ENCODE data around the gene ATP2A2. TPM values are rescaled to one million over a fixed set of nuclear protein-coding genes. Genes with fewer than 3 reads are reported as not detected.

Gene ATP2A2
- total RNA-seq, 1 donor, result 71.7 TPM

DNA sequence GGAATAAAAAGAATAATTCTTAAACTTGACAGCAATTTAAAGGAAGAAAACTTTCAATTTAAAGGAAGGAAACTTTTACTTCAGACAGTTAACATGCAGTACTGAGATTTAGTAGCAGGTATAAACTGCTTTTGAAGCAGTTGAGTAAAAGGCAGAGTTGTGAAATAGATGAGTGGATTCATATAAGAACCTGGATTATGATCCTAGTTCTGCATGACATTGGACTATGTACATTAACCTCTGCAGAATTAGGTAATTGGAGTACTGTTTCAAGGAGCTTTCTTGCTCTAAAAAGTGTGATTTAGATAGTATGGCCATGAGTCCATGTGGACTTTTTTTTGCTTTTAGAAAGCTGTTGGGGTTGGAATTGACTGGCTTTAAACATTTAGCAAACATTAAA lies 29.7 kb downstream of the ATP2A2 start:
- no peaks in the 10 kb centered on the region for H3K27me3 ChIP-seq (ENCODE audit: insufficient read depth, low read length)

DNA sequence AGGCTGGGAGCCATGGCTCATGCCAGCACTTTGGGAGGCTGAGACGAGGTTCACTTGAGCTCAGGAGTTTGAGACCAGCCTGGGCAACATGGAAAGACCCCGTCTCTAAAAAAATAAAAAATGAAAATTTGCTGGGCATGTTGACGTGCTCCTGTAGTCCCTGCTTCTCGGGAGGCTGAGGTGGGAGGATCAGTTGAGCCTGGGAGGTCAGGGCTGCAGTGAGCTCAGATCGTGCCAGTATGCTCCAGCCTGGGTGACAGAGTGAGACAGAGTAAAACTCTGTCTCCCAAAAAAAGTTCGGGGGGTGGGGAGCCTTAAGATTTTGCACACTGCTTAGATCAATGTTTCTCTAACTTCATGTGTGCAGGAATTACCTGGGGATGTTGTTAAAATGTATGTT lies 30.9 kb downstream of the ATP2A2 start:
- H3K4me1 ChIP-seq (ENCODE audit: insufficient read depth, low read length), result peaks cover 48% of the 10 kb centered on the region
- H3K27me3 ChIP-seq (ENCODE audit: insufficient read depth, low read length), result no peaks in the 10 kb centered on the region
- no peak overlapping the region for H3K4me3 ChIP-seq (ENCODE audit: low read length)
- H3K9me3 ChIP-seq (ENCODE audit: low read depth, low read length), result no peaks in the 10 kb centered on the region

More for the DNA sequence above, 29.7 kb downstream of the ATP2A2 start:
- Histone ChIP-seq H3K9me3 (ENCODE audit: low read depth, low read length) (no peaks in the 10 kb centered on the region), H3K4me3 (ENCODE audit: low read length) (no peak overlapping the region), H3K4me1 (ENCODE audit: insufficient read depth, low read length) (peaks cover 39% of the 10 kb centered on the region)

DNA sequence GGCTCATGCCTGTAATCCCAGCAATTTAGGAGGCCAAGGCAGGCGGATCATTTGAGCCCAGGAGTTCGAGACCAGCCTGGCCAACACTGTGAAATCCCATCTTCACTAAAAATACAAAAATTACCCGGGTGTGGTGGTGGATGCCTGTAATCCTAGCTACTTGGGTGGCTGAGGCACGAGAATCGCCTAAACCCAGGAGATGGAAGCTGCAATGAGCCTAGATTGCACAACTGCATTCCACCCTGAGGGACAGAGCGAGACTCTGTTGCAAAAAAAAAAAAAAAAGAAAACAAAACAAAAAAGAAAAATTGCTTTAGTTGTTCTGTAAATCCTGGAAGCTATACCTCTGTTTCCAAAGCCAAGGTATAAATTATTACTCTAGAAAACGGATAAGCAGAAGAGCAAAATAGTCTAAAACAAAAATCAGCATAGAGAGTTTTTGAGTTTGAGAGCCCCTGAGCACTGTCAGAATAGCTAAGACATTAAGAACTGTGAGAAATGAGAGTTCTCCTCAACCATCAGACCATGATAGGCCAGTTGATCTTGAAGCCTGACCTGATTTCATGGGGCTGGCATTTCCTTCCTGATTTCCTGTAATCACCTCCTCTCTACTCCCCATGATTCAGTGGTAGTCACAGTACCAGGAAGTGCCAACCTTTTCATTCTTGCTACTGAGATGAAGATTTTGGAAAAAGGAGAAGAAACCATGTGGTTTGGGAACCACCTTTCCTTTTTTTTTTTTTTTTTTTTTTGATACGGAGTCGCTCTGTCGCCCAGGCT lies 31.7 kb downstream of the ATP2A2 start:
- Histone ChIP-seq H3K9me3 (ENCODE audit: low read depth, low read length) (no peaks in the 10 kb centered on the region), H3K27me3 (ENCODE audit: insufficient read depth, low read length) (no peaks in the 10 kb centered on the region), H3K4me1 (ENCODE audit: insufficient read depth, low read length) (peaks cover 49% of the 10 kb centered on the region), H3K4me3 (ENCODE audit: low read length) (no peak overlapping the region)

DNA sequence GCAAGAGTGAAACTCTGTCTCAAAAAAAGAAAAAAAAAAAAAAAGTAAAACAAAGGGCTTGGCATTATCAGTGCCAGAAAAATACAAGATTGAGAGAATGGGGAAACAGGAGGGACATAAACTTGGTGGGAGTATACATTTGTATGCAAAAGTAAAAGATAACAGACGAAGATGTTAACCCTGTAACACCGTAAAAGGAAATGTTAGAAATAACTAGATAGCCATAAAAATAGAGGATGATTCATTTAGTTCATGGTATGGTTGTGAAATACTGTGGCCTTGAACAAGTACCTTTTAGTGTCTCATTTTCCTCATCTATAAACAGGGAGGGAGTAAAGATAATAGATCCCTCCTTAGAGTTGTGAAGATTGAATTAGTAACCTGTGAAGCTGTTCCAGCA lies 33.3 kb downstream of the ATP2A2 start:
- Histone ChIP-seq H3K4me3 (ENCODE audit: low read length) (no peak overlapping the region), H3K27me3 (ENCODE audit: insufficient read depth, low read length) (no peaks in the 10 kb centered on the region), H3K4me1 (ENCODE audit: insufficient read depth, low read length) (peaks cover 49% of the 10 kb centered on the region), H3K9me3 (ENCODE audit: low read depth, low read length) (no peaks in the 10 kb centered on the region)

DNA sequence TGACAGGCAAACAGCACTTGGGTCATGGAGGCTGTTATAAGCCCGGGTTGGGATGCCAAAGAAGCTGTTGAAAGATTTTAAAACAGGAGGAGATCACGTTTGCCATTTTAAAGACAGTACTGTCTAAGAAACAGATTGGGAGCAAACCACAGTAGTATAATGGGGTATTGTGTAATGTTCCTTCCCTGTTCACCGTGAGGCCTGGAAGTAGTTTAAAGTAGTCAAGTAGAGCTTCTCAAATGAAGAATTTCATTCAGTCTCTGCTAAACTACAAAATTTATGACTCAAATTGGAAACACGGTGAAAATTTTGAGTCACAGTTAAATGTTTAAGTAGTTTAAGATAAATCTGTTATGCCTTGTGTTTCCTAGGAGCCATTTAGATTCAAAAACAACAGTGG lies 35.8 kb downstream of the ATP2A2 start:
- no peaks in the 10 kb centered on the region for H3K27me3 ChIP-seq (ENCODE audit: insufficient read depth, low read length)
- no peak overlapping the region for H3K4me3 ChIP-seq (ENCODE audit: low read length)
- peaks cover 46% of the 10 kb centered on the region for H3K4me1 ChIP-seq (ENCODE audit: insufficient read depth, low read length)
- no peaks in the 10 kb centered on the region for H3K9me3 ChIP-seq (ENCODE audit: low read depth, low read length)

DNA sequence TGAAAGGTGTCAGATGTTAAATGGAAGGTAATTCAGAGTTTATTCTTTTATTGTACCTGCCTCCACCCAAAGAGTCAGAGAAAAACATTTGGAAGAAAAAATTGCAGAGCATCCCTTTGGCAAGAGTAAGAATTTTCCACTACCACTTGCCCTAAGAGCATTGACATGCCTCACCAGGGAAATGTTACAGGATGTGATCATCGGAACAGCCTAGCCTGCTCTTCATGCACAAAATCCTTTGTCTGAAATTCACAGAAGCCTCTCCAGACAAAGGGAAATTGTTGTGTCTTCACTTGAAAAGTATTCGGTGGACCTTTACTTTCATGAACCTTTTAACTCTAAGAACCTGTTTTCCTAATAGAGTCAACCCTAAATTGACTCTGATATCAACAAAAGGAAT lies 36.9 kb downstream of the ATP2A2 start:
- Histone ChIP-seq H3K27me3 (ENCODE audit: insufficient read depth, low read length) (no peaks in the 10 kb centered on the region), H3K4me3 (ENCODE audit: low read length) (no peak overlapping the region), H3K4me1 (ENCODE audit: insufficient read depth, low read length) (peaks cover 35% of the 10 kb centered on the region)

DNA sequence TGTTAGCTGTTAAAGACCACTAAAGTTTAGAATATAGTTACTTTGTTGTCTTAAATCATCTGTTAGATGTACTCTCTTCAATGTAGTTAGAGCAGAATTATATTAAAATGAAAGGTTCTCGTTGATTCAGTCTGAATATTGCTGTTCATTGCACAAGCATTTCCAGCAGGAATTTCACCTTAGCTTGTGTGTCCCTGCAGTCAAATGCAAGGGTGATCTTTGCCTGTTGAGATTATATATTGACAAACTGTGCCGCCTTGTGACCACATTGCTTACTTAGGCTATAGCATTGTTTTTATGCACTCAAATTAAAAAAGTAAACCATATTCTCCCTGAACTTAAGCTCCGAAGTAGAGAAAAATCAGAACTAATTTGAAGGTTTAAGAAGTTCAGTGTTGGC lies 39.5 kb downstream of the ATP2A2 start:
- no peaks in the 10 kb centered on the region for H3K9me3 ChIP-seq (ENCODE audit: low read depth, low read length)
- no peaks in the 10 kb centered on the region for H3K27me3 ChIP-seq (ENCODE audit: insufficient read depth, low read length)
- H3K4me3 ChIP-seq (ENCODE audit: low read length), result no peak overlapping the region
- peaks cover 20% of the 10 kb centered on the region for H3K4me1 ChIP-seq (ENCODE audit: insufficient read depth, low read length)

More for the DNA sequence above, 36.9 kb downstream of the ATP2A2 start:
- no peaks in the 10 kb centered on the region for H3K9me3 ChIP-seq (ENCODE audit: low read depth, low read length)

DNA sequence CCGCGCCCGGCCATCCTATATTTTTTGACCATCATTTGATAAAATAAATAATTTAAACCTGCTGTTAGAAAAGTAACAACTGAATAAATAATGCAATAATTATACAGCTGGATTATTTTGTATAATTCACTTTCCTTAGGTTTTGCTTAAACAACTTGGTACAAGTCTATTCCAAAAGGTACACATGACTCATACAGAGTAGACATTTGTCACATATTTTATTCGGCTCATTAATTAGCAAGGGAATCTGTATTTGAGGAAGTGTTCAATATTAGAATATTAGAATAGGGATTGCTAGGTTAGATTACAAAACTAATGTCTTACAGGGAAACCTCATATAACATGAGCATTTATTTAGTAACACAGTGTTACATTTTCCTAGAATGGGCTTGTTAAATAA lies 48.7 kb downstream of the ATP2A2 start:
- Histone ChIP-seq H3K27me3 (ENCODE audit: insufficient read depth, low read length) (no peaks in the 10 kb centered on the region), H3K9me3 (ENCODE audit: low read depth, low read length) (no peaks in the 10 kb centered on the region), H3K4me3 (ENCODE audit: low read length) (no peak overlapping the region), H3K4me1 (ENCODE audit: insufficient read depth, low read length) (peaks cover 5% of the 10 kb centered on the region)

DNA sequence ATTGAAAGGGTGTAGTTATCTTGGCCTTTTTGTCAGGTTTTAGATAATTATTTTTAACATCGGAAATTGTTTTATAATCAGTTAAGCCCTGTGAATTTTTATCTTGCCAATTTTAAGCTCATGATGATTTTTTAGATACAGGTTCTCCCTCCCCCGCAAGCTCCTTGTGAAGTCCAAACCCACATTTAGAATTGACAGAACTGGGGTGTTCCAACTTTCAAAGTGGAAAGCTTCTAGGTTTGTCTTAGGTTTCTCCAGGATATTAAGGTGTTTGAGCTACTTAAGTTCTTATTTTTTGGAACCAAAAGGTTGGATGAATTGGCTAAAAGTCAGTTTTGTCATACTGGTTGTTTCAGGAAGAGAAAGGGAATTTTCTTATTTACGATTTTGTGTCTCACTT lies 49.1 kb downstream of the ATP2A2 start:
- Histone ChIP-seq H3K27me3 (ENCODE audit: insufficient read depth, low read length) (no peaks in the 10 kb centered on the region), H3K9me3 (ENCODE audit: low read depth, low read length) (no peaks in the 10 kb centered on the region), H3K4me1 (ENCODE audit: insufficient read depth, low read length) (peaks cover 5% of the 10 kb centered on the region), H3K4me3 (ENCODE audit: low read length) (no peak overlapping the region)

DNA sequence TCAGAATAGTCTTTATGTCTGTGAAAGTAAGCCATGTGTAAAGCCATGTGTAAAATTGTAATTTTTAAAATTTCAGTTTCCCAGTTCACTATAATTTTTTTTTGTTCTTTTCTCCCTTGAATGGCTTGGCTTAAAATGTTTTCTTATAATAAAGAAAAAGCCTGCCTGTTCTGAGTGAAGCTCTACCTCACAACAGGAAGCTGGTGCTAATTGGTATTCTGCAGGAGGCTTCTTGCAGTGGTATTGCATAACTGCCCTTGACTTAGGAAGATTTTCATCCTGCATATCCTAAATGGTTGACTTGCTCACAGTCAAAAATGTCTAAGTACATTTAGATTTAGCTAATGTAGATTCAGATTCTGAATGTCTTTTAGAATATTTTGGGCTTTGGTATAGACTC lies 49.5 kb downstream of the ATP2A2 start:
- Histone ChIP-seq H3K4me1 (ENCODE audit: insufficient read depth, low read length) (peaks cover 5% of the 10 kb centered on the region), H3K27me3 (ENCODE audit: insufficient read depth, low read length) (no peaks in the 10 kb centered on the region), H3K9me3 (ENCODE audit: low read depth, low read length) (no peaks in the 10 kb centered on the region), H3K4me3 (ENCODE audit: low read length) (no peak overlapping the region)

DNA sequence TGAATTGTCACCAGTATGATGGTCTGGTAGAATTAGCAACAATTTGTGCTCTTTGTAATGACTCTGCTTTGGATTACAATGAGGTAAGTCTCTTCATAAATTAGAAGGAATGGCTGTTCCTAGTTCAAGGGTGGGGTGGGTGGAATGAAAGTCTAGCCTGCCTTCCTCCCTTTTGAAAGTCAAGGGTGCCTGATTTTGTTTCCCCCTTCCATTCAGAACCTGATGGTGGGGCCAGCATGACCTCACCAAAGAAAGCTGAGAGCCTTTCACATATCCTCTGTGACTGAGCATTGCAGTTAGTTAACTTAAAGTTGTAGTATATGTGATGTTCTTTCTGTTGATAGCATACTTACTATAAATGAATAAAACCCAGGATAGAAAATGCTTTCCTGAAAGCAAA lies 52.2 kb downstream of the ATP2A2 start:
- H3K9me3 ChIP-seq (ENCODE audit: low read depth, low read length), result no peaks in the 10 kb centered on the region
- H3K4me1 ChIP-seq (ENCODE audit: insufficient read depth, low read length), result peaks cover 5% of the 10 kb centered on the region
- no peaks in the 10 kb centered on the region for H3K27me3 ChIP-seq (ENCODE audit: insufficient read depth, low read length)
- no peak overlapping the region for H3K4me3 ChIP-seq (ENCODE audit: low read length)

DNA sequence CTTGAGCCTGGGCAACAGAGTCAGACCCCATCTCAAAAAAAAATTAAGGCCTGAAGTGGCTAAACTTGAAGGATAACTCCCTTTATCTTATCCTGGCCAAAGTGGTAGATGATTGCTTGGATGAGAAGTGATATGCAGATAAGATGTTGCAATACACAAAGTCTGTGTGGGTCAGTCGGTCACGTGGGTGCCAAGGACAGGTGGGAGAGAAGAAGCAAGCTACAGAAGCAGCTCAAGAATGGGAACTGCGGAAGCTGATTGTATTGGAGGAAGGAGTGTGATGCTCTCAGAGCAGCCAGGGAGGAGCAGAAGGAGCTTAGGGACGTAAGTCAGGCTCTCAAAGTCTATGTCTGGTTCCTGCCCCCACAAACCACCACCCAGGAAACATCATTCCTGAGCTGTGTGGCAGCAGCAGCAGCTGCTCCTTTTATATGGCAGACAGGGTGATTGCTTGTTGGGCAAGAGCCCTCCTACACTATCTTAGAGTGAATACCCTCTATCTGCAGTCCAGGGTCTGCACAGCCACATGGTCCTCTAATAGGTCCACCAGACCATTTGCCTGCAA lies 54.5 kb downstream of the ATP2A2 start:
- Histone ChIP-seq H3K4me1 (ENCODE audit: insufficient read depth, low read length) (peaks cover 3% of the 10 kb centered on the region), H3K9me3 (ENCODE audit: low read depth, low read length) (no peaks in the 10 kb centered on the region), H3K4me3 (ENCODE audit: low read length) (no peak overlapping the region), H3K27me3 (ENCODE audit: insufficient read depth, low read length) (no peaks in the 10 kb centered on the region)

DNA sequence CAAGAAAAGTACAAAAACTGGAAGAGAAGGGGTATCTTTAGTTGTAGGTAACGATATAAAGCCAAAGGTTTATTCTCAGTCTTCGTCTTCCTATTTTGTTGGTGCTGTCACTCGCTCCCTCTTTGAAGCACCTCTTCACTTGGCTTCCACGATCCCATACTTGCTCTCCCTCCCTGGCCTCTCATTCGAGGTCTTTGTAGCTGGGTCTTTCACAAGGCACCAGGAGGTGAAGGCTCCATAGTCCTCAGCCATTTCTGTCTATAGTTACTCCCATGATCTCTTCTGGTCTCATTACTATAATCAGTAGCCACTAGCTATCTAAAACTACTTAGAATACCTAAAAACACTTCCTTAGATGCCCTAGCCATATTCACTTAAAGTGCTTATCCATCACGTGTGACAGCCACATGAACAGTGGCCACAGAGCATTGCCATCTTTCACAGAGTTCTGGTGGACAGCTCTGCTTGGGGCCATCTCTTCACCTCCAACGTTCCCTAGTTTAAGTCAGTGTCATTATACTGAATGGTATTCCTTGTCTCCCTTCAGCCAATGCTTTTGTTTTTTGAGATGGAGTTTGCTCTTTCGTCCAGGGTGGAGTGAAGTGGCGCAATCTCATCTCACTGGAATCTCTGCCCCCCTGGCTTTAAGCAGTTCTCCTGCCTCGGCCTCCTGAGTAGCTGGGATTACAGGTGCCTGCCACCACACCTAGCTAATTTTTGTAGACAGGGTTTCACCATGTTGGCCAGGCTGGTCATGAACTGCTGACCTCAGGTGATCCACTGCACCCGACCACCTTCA lies 57.1 kb downstream of the ATP2A2 start:
- H3K27me3 ChIP-seq (ENCODE audit: insufficient read depth, low read length), result no peaks in the 10 kb centered on the region
- H3K4me1 ChIP-seq (ENCODE audit: insufficient read depth, low read length), result no peaks in the 10 kb centered on the region
- no peak overlapping the region for H3K4me3 ChIP-seq (ENCODE audit: low read length)
- H3K9me3 ChIP-seq (ENCODE audit: low read depth, low read length), result no peaks in the 10 kb centered on the region

DNA sequence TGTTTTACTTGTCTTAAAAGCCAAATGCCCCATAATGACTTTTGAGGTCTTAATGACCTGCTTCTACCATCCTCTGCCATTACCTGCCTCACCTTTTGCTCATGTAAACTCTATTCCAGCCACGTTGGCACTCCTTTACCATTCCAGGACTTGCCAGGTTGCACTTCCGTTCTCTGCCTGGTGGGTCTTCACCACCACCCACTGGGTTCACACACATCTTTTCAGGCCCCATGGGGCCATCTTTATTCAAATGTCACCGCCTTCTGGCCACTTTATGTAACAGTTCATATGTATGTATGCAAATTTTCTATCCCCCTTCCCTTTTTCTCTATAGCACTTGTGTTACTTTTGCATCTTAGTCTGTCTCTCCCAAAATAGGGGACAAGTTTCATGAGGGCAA lies 57.7 kb downstream of the ATP2A2 start:
- Histone ChIP-seq H3K27me3 (ENCODE audit: insufficient read depth, low read length) (no peaks in the 10 kb centered on the region), H3K4me3 (ENCODE audit: low read length) (no peak overlapping the region), H3K4me1 (ENCODE audit: insufficient read depth, low read length) (no peaks in the 10 kb centered on the region), H3K9me3 (ENCODE audit: low read depth, low read length) (no peaks in the 10 kb centered on the region)

DNA sequence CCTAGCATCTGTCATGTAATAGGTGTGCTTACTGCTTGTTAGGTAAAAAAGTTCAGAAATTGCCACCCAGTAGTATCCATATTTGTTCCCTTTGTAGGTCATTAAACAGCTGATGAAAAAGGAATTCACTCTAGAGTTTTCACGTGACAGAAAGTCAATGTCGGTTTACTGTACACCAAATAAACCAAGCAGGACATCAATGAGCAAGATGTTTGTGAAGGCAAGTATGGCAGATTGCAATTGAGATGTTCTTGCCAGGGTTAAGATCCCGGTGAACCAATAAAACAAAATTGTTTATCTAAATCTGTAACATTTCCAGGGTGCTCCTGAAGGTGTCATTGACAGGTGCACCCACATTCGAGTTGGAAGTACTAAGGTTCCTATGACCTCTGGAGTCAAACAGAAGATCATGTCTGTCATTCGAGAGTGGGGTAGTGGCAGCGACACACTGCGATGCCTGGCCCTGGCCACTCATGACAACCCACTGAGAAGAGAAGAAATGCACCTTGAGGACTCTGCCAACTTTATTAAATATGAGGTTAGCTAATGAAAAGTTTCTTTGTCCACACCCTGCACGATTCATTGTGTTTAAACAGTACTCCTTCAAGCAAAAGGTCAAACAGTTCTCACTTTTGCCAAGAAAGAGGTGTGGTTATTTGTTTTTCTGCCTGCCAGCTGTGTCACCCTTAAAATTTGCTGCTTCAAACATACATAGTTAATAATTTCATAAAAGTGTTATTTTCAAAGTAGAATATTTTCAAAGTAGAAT lies 58.3 kb downstream of the ATP2A2 start:
- Histone ChIP-seq H3K4me1 (ENCODE audit: insufficient read depth, low read length) (peaks cover under 1% of the 10 kb centered on the region), H3K4me3 (ENCODE audit: low read length) (no peak overlapping the region), H3K9me3 (ENCODE audit: low read depth, low read length) (no peaks in the 10 kb centered on the region), H3K27me3 (ENCODE audit: insufficient read depth, low read length) (no peaks in the 10 kb centered on the region)

Measured in mononuclear cell (primary cell).